ENCODE results near the gene MUCL3.

GRCh38 chr6:30903236-30903635 lies 37.5 kb upstream of the MUCL3 start:
- TF ChIP-seq POLR2A (IDR thresholded peaks at IDR 0.05) (no peak), CTCF (IDR thresholded peaks at IDR 0.05) (no peak)
